ENCODE data around the gene DVL2. TPM values are rescaled to one million over a fixed set of nuclear protein-coding genes. Genes with fewer than 3 reads are reported as not detected.

The DVL2 gene
- total and polyA plus RNA-seq, 8 donors: 12.1 to 114 (median 17.4) TPM

DNA sequence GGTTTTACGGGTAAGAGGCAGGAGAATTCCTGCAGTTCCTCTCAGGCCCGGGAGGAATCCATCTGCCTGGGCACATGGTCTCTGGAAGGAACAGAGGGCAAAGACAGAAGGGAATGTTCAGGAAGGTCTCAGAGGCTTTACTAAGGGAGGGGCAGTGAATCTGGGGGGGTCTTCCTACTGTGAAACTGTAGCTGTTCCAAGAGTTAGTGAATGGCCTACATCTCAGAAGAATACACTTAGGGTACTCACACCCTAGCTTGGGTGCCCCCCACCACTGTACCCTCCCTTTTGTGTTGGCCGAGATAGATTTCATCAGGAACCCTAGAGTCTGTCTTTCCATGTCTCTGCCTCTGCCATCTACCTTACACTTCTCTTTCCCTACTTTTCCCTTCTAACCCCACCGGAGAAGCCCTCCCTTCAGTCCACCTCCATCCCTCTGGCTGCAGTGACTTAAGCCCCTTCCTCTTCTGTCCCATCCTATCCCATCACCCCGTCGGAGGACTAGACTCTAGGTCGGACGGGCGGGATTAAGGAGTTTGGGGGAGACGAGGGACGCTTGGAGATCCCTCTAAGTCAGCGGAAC lies 15.0 kb downstream of the DVL2 start:
- 18 to 20% (median 19%) methylated on average over 11 to 12 of the region's 12 CpGs for WGBS, 5 donors
- H3K4me1 ChIP-seq: peaks cover 54 to 90% (median 81%) of the 10 kb centered on the region in 4 donors

DNA sequence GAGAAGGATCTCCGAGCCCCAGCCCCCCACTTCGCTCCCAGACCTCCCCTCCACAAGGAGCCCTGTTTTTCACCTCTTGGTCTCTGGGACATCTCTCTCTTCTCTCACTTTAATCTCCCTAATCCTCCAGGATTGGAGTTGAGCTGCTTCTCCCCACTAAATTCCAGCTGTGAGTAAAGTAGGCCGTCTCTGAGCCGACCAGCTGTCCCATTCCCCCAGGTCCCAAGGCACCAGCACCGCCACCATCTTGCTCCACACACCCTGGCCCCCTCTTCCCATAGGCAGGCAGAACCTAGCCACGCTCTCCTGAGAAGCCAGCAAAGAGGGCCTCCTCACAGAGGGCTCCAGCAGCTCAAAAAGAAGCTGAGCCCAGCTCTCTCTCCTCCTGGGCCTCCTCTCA lies 15.6 kb downstream of the DVL2 start:
- peak overlapping the region in 1 of 4 donors; percentile 92 for H3K4me3 ChIP-seq
- TF ChIP-seq, protein P1, sequence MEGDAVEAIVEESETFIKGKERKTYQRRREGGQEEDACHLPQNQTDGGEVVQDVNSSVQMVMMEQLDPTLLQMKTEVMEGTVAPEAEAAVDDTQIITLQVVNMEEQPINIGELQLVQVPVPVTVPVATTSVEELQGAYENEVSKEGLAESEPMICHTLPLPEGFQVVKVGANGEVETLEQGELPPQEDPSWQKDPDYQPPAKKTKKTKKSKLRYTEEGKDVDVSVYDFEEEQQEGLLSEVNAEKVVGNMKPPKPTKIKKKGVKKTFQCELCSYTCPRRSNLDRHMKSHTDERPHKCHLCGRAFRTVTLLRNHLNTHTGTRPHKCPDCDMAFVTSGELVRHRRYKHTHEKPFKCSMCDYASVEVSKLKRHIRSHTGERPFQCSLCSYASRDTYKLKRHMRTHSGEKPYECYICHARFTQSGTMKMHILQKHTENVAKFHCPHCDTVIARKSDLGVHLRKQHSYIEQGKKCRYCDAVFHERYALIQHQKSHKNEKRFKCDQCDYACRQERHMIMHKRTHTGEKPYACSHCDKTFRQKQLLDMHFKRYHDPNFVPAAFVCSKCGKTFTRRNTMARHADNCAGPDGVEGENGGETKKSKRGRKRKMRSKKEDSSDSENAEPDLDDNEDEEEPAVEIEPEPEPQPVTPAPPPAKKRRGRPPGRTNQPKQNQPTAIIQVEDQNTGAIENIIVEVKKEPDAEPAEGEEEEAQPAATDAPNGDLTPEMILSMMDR (IDR thresholded peaks at IDR 0.05): no peak
- TF ChIP-seq POLR2AphosphoS5 (IDR thresholded peaks at IDR 0.05) (no peak), POLR2A (IDR thresholded peaks at IDR 0.05) (no peak), EP300 (IDR thresholded peaks at IDR 0.05) (no peak)
- WGBS, 5 donors: 69 to 85% (median 75%) methylated on average over 6 of the region's 6 CpGs
- DNase-seq: no peak
- H3K27ac ChIP-seq: peak overlapping the region in 4 of 5 donors; percentile 93 to 100 (median 97)
- H3K27me3 ChIP-seq: peaks cover 0 to 12% (median 0%) of the 10 kb centered on the region in 3 donors
- H3K4me1 ChIP-seq: peaks cover 56 to 91% (median 85%) of the 10 kb centered on the region in 4 donors
- no peaks in the 10 kb centered on the region for H3K9me3 ChIP-seq
- H3K36me3 ChIP-seq: peaks cover 23 to 29% (median 27%) of the 10 kb centered on the region in 4 donors
- intact Hi-C loops (cut with DNase I; ENCODE audit: low total_unique reads): no loop called here

More for the DNA sequence above, 15.0 kb downstream of the DVL2 start:
- Histone ChIP-seq H3K27me3 (peaks cover 0 to 12% (median 0%) of the 10 kb centered on the region in 3 donors), H3K4me3 (peak overlapping the region; percentile 59 to 95 (median 83)), H3K27ac (peak overlapping the region; percentile 93 to 100 (median 98)), H3K9me3 (no peaks in the 10 kb centered on the region), H3K36me3 (peaks cover 29 to 34% (median 33%) of the 10 kb centered on the region in 4 donors)
- TF ChIP-seq EP300 (IDR thresholded peaks at IDR 0.05): no peak
- no peak for TF ChIP-seq POLR2AphosphoS5 (IDR thresholded peaks at IDR 0.05)
- TF ChIP-seq, protein P1 (IDR thresholded peaks at IDR 0.05): no peak
- TF ChIP-seq POLR2A (IDR thresholded peaks at IDR 0.05): no peak
- intact Hi-C loops (cut with DNase I; ENCODE audit: low total_unique reads): no loop called here
- no peak for DNase-seq

DNA sequence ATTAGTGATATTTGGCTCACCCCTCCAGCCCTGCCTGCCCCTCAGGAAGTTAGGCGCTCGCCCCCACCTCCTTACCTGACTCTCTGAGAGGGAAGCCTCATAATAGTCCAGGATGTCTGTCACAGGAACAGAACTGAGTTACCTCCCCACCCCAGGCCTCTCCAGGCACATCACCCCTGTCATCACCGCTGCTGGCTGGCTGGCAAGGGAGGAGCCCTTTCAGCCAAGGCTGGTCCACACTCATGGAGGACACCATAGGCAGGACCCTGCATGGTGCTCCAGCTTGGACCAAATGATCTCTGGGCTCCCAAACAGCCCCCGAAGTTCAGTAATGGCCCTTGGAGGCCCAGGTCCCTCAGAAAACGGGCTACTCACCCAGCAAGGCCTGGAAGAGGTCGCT lies 16.2 kb downstream of the DVL2 start:
- 61 to 68% (median 64%) methylated on average over 6 of the region's 6 CpGs for WGBS, 5 donors
- H3K4me1 ChIP-seq: peaks cover 59 to 96% (median 90%) of the 10 kb centered on the region in 4 donors
- no peak for DNase-seq
- peak overlapping the region in 3 of 4 donors; percentile 52 to 60 (median 57) for H3K4me3 ChIP-seq
- peak overlapping the region; percentile 8 to 100 (median 96) for H3K27ac ChIP-seq
- peaks cover 0 to 12% (median 0%) of the 10 kb centered on the region in 3 donors for H3K27me3 ChIP-seq
- H3K36me3 ChIP-seq: peaks cover 17 to 23% (median 21%) of the 10 kb centered on the region in 4 donors
- H3K9me3 ChIP-seq: no peaks in the 10 kb centered on the region
- intact Hi-C loops (cut with DNase I; ENCODE audit: low total_unique reads): no loop called here
- TF ChIP-seq EP300 (IDR thresholded peaks at IDR 0.05) (no peak), POLR2A (IDR thresholded peaks at IDR 0.05) (no peak), POLR2AphosphoS5 (IDR thresholded peaks at IDR 0.05) (no peak)
- TF ChIP-seq, protein P1 (IDR thresholded peaks at IDR 0.05): no peak

DNA sequence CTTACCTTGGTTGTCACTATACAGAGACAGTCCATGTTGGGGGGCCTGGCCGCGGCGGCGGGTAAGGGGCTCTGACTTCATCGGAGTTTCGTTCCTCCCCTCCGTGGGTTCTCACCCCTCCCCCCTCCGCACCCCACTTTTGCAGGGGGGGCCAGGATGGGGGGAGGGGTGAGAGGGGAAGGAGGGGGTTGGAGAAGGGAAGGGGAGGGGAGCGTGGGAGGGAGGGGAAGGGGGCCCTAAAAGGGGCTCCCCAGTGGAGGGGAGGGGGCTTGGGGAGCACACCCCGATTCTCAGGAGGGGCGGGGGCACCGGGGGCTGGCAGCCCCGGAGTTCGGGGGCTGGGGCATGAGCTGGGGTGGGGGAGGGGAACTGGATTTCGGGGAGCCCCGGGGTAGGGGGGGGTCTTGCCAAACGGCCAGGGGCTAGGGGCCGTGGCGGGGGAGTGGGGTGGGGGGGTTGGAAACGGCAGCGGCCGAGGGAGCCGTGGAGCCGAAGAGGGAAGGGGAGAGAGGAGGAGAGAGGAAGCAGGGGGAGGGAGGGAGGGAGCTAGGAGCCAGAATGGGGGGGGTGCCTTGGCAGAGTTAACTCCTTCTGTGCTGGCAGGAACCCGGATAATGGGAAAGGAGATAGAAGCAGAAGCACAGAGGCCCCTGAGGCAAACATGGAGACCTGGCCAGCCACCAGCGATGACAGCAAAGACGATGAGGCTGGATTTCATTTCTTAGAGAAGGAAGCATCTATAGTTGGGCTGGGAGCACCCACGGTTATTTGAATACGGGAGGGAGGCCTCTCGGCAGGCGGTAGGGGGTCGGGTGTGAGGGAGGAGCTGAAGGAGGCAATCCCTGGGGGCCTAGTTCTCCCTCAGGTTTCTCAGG lies 17.0 kb downstream of the DVL2 start:
- peak; percentile 54 to 91 for DNase-seq
- Histone ChIP-seq H3K9me3 (no peaks in the 10 kb centered on the region), H3K4me3 (peak overlapping the region; percentile 52 to 60 (median 55)), H3K27me3 (peaks cover 0 to 13% (median 0%) of the 10 kb centered on the region in 3 donors), H3K36me3 (peaks cover 9 to 15% (median 13%) of the 10 kb centered on the region in 4 donors), H3K4me1 (peaks cover 59 to 88% (median 87%) of the 10 kb centered on the region in 4 donors), H3K27ac (peak overlapping the region; percentile 8 to 100 (median 96))
- TF ChIP-seq, protein P1 (IDR thresholded peaks at IDR 0.05): no peak
- TF ChIP-seq EP300 (IDR thresholded peaks at IDR 0.05) (no peak), POLR2A (IDR thresholded peaks at IDR 0.05) (no peak), POLR2AphosphoS5 (IDR thresholded peaks at IDR 0.05) (no peak)
- intact Hi-C loops (cut with DNase I; ENCODE audit: low total_unique reads): no loop called here
- WGBS, 5 donors: 2 to 5% (median 3%) methylated on average over 22 to 32 of the region's 32 CpGs

All from stomach (tissue), 9 donors.